Measurements from ENCODE around the gene UCK1. TPM values are rescaled to one million over a fixed set of nuclear protein-coding genes. Genes with fewer than 3 reads are reported as not detected.
"Not testable (repeated sequence)": the region's sequence is repeated elsewhere in the genome, so short reads cannot be mapped to it uniquely, and the experiment has no call there.

UCK1 gene
- total and polyA plus RNA-seq, 4 donors = 24.5 to 45.7 (median 32.0) TPM

DNA sequence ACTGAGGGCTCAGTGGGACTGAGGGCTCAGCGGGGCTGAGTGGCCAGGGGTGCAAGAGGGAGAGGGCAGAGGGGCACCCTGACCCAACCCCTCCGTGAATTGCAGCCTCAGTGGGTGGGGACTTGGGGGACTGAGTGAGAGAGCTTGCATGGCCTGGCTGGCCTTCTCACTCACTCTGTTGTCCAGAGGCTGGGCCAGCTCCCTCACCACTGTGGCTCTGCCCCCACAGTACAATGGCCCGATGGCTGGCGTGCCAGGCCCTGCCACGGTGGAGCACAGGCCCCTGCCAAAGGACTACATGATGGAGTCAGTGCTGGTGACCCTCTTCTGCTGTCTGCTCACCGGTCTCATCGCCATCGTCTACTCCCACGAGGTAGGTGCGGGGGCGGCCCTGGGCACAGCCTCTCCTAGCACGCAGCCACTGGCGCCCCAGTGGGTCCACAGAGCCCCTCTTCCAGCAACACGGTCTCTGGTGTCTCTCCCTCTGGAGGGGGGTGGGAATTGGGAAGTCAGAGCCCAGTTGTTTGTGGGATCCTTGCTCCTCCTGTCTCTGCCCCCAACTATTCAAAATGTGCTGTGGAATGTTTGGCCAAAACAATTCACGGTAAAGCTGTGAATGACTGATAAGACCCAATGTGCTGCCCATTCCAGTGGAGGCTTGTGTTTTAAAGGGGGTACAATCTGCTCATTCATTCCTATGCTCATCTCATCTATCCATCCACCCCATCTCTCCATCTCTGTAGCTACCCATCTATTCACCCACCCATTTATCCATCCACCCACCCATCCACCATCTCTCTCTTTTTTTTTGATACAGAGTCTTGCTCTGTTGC is 25.0 kb upstream of the UCK1 start:
- no peaks in the 10 kb centered on the region for H3K36me3 ChIP-seq (ENCODE audit: control insufficient read depth in 1 of 2, insufficient read depth in 2 of 2, low read length in 1 of 2)
- H3K27ac ChIP-seq (ENCODE audit: low read depth in 1 of 2, low read length in 2 of 2) = no peak overlapping the region
- WGBS, 2 donors = 82 to 85% methylated on average over 15 of the region's 15 CpGs
- intact Hi-C loops (cut with DNase I) = no loop called here
- peak; percentile 29 for ATAC-seq (ENCODE audit: low FRiP score)
- no peak overlapping the region for H3K4me3 ChIP-seq (ENCODE audit: low read length in 2 of 2)
- H3K4me1 ChIP-seq (ENCODE audit: control insufficient read depth in 1 of 2, insufficient read depth in 2 of 2, low read length in 2 of 2) = no peaks in the 10 kb centered on the region
- no peaks in the 10 kb centered on the region for H3K9me3 ChIP-seq (ENCODE audit: control insufficient read depth, low read length)
- no peak for DNase-seq
- no peaks in the 10 kb centered on the region for H3K27me3 ChIP-seq (ENCODE audit: control insufficient read depth in 1 of 2, insufficient read depth in 2 of 2, low read length in 1 of 2)

DNA sequence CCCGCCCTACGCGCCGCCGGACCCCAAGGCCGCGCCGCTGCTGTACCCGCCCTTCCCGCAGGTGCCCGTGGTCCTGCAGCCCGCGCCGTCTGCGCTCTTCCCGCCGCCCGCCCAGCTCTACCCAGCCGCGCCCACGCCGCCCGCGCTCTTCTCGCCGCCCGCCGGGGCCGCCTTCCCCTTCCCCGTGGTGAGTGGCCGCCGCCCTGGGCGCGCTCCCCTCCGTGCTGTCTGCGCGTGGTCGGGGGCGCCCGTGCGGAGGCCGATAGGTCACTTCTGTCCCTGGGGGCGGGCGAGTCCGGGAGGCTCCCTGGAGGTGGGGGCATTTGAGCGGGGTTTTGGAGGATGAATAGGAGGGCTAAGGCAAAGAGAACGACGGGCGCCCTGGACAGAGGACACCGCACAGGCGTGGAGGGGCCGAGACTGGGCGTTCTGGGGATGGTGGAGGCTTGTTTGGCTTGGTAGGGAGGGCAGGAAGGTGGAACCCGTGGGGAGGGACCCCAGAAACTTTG is 23.8 kb upstream of the UCK1 start:
- Histone ChIP-seq H3K4me1 (ENCODE audit: control insufficient read depth in 1 of 2, insufficient read depth in 2 of 2, low read length in 2 of 2) (no peaks in the 10 kb centered on the region), H3K4me3 (ENCODE audit: low read length in 2 of 2) (no peak overlapping the region), H3K36me3 (ENCODE audit: control insufficient read depth in 1 of 2, insufficient read depth in 2 of 2, low read length in 1 of 2) (no peaks in the 10 kb centered on the region), H3K27ac (ENCODE audit: low read depth in 1 of 2, low read length in 2 of 2) (no peak overlapping the region), H3K9me3 (ENCODE audit: control insufficient read depth, low read length) (no peaks in the 10 kb centered on the region), H3K27me3 (ENCODE audit: control insufficient read depth in 1 of 2, insufficient read depth in 2 of 2, low read length in 1 of 2) (no peaks in the 10 kb centered on the region)
- ATAC-seq (ENCODE audit: low FRiP score) = no peak
- WGBS, 2 donors = 21 to 22% methylated on average over 32 to 54 of the region's 54 CpGs
- intact Hi-C loops (cut with DNase I) = no loop called here
- no peak for DNase-seq

DNA sequence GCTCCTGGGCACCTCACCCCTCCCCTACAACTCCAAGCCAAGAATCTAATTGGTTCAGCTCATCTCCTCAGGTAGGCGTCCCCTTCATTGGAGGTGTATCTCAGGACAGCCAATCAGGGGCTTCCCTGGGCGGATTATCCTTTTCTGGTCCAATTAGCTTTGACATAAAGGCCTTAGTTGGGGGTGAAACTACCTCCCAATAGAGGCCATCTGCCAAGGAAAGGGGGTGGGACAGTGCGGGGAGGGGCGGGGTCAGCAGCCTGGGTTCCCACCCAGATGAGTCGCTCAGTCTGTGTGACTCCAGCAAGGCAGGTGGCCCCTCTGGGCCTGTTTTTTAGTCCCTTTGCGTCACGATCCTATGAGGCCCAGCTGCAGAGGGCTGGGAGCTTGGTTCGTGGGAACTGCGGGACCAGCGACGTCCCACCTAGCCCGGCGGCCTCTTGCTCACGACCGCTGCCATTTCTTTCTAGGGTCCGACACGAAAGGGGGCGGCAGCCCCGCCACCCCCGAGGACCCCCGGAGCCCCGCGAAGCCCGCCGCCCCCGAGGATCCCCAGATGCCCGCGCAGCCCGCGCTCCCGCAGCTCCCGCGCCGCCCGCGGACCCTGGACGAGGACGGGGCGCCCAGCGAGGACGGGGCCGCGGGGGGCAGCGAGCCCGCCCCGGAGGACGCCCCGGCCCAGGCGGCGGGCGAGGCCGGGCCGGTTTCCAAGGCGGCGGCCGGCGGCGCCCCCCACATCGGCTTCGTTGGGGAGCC is 23.2 kb upstream of the UCK1 start:
- intact Hi-C loops (cut with DNase I) = no loop called here
- WGBS, 2 donors = 21 to 30% methylated on average over 24 to 60 of the region's 60 CpGs
- no peak for DNase-seq

DNA sequence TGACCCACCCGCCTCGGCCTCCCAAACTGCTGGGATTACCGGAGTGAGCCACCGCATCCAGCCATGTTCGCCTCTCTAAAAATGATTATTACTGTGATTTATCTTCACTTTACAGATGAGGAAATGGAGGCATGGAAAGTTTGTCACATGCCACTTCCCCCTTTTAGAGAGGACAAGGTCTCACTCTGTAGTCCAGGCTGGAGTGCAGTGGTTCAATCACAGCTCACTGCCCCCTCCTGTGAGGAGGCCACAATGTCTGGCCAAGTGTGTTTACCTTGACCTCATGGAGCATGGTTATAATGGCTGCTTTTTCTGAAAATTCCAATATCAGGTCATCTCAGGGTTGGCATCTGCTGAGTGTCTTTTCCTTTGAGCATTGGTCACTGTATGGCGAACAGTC is 21.0 kb upstream of the UCK1 start:
- no peak overlapping the region for H3K4me3 ChIP-seq (ENCODE audit: low read length in 2 of 2)
- no peaks in the 10 kb centered on the region for H3K36me3 ChIP-seq (ENCODE audit: control insufficient read depth in 1 of 2, insufficient read depth in 2 of 2, low read length in 1 of 2)
- ATAC-seq (ENCODE audit: low FRiP score) = no peak
- no peak overlapping the region for H3K27ac ChIP-seq (ENCODE audit: low read depth in 1 of 2, low read length in 2 of 2)
- H3K27me3 ChIP-seq (ENCODE audit: control insufficient read depth in 1 of 2, insufficient read depth in 2 of 2, low read length in 1 of 2) = no peaks in the 10 kb centered on the region
- no peak for DNase-seq
- WGBS, 2 donors = 81 to 96% methylated on average over 6 of the region's 6 CpGs
- no peaks in the 10 kb centered on the region for H3K4me1 ChIP-seq (ENCODE audit: control insufficient read depth in 1 of 2, insufficient read depth in 2 of 2, low read length in 2 of 2)
- no peaks in the 10 kb centered on the region for H3K9me3 ChIP-seq (ENCODE audit: control insufficient read depth, low read length)
- intact Hi-C loops (cut with DNase I) = no loop called here

More for the DNA sequence above, 23.2 kb upstream of the UCK1 start:
- no peak overlapping the region for H3K4me3 ChIP-seq (ENCODE audit: low read length in 2 of 2)
- no peaks in the 10 kb centered on the region for H3K36me3 ChIP-seq (ENCODE audit: control insufficient read depth in 1 of 2, insufficient read depth in 2 of 2, low read length in 1 of 2)
- no peak overlapping the region for H3K27ac ChIP-seq (ENCODE audit: low read depth in 1 of 2, low read length in 2 of 2)
- no peaks in the 10 kb centered on the region for H3K9me3 ChIP-seq (ENCODE audit: control insufficient read depth, low read length)
- no peaks in the 10 kb centered on the region for H3K27me3 ChIP-seq (ENCODE audit: control insufficient read depth in 1 of 2, insufficient read depth in 2 of 2, low read length in 1 of 2)
- H3K4me1 ChIP-seq (ENCODE audit: control insufficient read depth in 1 of 2, insufficient read depth in 2 of 2, low read length in 2 of 2) = no peaks in the 10 kb centered on the region
- no peak for ATAC-seq (ENCODE audit: low FRiP score)

DNA sequence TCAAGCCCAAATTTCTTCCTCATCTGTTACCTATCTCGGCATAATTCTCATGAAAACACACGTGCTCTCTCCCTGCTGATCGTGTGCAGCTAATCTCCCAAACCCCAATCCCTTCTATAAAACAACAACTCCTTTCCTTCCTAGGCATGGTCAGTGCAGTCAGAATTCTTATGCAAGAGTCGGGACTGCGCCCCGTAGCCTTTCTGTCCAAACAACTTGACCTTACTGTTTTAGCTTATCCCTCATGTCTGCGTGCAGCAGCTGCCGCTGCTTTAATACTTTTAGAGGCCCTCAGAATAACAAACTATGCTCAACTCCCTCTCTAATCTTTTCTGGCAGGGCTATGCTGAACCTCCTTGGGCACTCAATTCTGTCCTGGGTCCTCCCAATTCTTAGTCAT is 19.4 kb upstream of the UCK1 start:
- H3K4me1 ChIP-seq (ENCODE audit: control insufficient read depth in 1 of 2, insufficient read depth in 2 of 2, low read length in 2 of 2); H3K4me3 ChIP-seq (ENCODE audit: low read length in 2 of 2); DNase-seq; intact Hi-C loops (cut with DNase I); H3K27ac ChIP-seq (ENCODE audit: low read depth in 1 of 2, low read length in 2 of 2); H3K36me3 ChIP-seq (ENCODE audit: control insufficient read depth in 1 of 2, insufficient read depth in 2 of 2, low read length in 1 of 2); H3K9me3 ChIP-seq (ENCODE audit: control insufficient read depth, low read length); H3K27me3 ChIP-seq (ENCODE audit: control insufficient read depth in 1 of 2, insufficient read depth in 2 of 2, low read length in 1 of 2); ATAC-seq (ENCODE audit: low FRiP score): not testable (repeated sequence)
- 44 to 75% methylated on average over 8 of the region's 8 CpGs for WGBS, 2 donors

DNA sequence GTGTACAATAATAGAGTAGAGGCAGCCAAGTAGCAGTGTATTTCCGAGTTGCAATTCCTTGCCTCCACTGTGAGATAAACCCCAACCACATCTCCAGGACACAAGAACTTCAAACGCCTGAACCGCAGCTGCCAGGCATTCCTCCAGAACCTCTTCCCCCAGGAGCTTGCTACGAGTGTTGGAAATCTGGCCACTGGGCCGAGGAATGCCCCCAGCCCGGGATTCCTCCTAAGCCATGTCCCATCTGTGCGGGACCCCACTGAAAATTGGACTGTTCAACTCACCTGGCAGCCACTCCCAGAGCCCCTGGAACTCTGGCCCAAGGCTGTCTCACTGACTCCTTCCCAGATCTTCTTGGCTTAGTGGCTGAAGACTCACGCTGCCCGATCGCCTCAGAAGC is 18.1 kb upstream of the UCK1 start:
- intact Hi-C loops (cut with DNase I); H3K27me3 ChIP-seq (ENCODE audit: control insufficient read depth in 1 of 2, insufficient read depth in 2 of 2, low read length in 1 of 2); H3K9me3 ChIP-seq (ENCODE audit: control insufficient read depth, low read length); ATAC-seq (ENCODE audit: low FRiP score); H3K27ac ChIP-seq (ENCODE audit: low read depth in 1 of 2, low read length in 2 of 2); H3K36me3 ChIP-seq (ENCODE audit: control insufficient read depth in 1 of 2, insufficient read depth in 2 of 2, low read length in 1 of 2); H3K4me3 ChIP-seq (ENCODE audit: low read length in 2 of 2); H3K4me1 ChIP-seq (ENCODE audit: control insufficient read depth in 1 of 2, insufficient read depth in 2 of 2, low read length in 2 of 2): not testable (repeated sequence)
- WGBS, 2 donors = 93% methylated on average over 10 of the region's 10 CpGs
- peak in 1 of 2 donors; percentile 41 for DNase-seq

DNA sequence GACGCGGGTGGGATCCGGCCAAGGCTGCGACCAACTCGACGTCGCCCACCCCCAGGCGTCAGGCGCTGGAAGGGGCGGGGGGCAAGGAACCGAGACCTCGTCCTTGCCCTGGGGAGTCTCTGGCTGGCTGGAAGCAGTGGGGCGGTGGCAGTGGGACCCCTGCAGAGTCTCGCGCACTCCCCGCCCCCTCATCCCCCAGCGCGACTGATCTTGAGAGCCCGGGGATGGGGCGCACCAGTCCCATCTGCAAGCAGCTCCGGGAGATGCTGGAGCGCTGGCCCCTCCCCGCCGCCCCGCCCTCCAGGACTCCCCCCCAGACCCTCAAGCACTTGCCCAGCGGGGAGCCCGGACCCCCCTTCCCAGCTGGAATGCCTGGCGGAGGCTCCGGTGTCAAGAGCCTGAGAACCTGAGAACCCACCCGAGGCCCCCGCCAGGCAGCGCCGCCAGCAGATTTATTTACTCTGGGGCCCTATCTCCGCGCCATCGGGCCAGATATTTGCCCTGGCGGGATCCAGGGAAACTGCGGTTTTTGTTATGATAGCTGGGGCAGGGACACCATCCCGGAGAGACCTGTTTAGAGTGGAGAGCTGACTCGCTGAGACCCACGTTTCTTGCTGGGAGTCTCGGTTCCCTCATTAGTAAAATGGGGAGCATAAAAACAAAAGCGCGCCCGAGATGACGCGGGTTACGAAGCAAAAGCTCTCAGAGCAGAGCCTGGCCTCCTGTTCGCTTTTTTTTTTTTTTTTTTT is 15.4 kb upstream of the UCK1 start:
- Histone ChIP-seq H3K9me3 (ENCODE audit: control insufficient read depth, low read length) (peaks cover 8% of the 10 kb centered on the region), H3K36me3 (ENCODE audit: control insufficient read depth in 1 of 2, insufficient read depth in 2 of 2, low read length in 1 of 2) (no peaks in the 10 kb centered on the region), H3K27ac (ENCODE audit: low read depth in 1 of 2, low read length in 2 of 2) (no peak overlapping the region), H3K4me1 (ENCODE audit: control insufficient read depth in 1 of 2, insufficient read depth in 2 of 2, low read length in 2 of 2) (no peaks in the 10 kb centered on the region), H3K27me3 (ENCODE audit: control insufficient read depth in 1 of 2, insufficient read depth in 2 of 2, low read length in 1 of 2) (no peaks in the 10 kb centered on the region), H3K4me3 (ENCODE audit: low read length in 2 of 2) (no peak overlapping the region)
- DNase-seq (no peak), ATAC-seq (ENCODE audit: low FRiP score) (peak; percentile 36)
- intact Hi-C loops (cut with DNase I) = no loop called here
- WGBS, 2 donors = 1% methylated on average over 42 to 49 of the region's 49 CpGs

DNA sequence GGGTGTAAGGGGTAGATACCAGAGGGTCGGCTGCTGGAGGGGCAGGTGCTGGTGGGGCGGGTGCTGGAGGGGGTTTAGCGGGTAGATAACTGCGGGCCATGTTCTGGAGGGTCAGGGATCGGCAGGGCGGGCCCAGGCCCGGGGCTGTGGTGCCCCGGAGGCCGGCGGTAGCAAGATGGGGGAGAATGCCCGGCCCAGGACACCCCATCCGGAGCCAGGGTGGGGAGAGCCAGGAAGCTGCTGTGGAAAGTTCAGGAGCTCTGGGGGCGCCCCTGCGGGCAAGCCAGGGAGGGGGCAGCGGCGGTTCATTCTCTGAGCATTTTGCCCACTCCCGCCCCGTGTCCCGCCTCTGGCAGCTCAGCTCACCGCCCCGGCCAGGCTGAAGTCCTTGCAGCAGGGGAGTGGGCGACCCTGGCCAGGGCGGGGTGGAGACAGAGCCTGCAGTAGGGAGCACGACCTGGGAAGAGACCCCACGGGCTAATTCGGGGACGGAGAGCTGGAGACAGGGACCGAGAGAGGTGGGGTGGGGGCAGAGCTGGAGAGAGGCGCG is 14.8 kb upstream of the UCK1 start:
- intact Hi-C loops (cut with DNase I) = no loop called here
- ATAC-seq (ENCODE audit: low FRiP score) = peak; percentile 15
- Histone ChIP-seq H3K27ac (ENCODE audit: low read depth in 1 of 2, low read length in 2 of 2) (no peak overlapping the region), H3K4me3 (ENCODE audit: low read length in 2 of 2) (no peak overlapping the region), H3K27me3 (ENCODE audit: control insufficient read depth in 1 of 2, insufficient read depth in 2 of 2, low read length in 1 of 2) (no peaks in the 10 kb centered on the region), H3K9me3 (ENCODE audit: control insufficient read depth, low read length) (peaks cover 8% of the 10 kb centered on the region), H3K36me3 (ENCODE audit: control insufficient read depth in 1 of 2, insufficient read depth in 2 of 2, low read length in 1 of 2) (no peaks in the 10 kb centered on the region), H3K4me1 (ENCODE audit: control insufficient read depth in 1 of 2, insufficient read depth in 2 of 2, low read length in 2 of 2) (no peaks in the 10 kb centered on the region)
- DNase-seq = peak in 1 of 2 donors; percentile 37
- 2 to 3% methylated on average over 28 to 30 of the region's 30 CpGs for WGBS, 2 donors

All from aorta (tissue), 5 donors.